A673 (cell line): ENCODE results near the gene SSTR5. TPM values are rescaled to one million over a fixed set of nuclear protein-coding genes. Genes with fewer than 3 reads are reported as not detected.

Experiments used
- BruUV-seq: library from RNA; stranded (reverse); fragments of 400-500 nt; replicated peaks from 2 replicates; lab custom pipeline; 2021; lab: Mats Ljungman, UMichigan
- CTCF ChIA-PET: fragments of 300-600 bp; sonication (Branson Sonifier 250); formaldehyde crosslinking; loops from one replicate; lab custom pipeline; 2022; ENCODE audit warnings: antibody characterized with exemption; lab: Charles Lee
- POLR2A ChIA-PET: fragments of 300-600 bp; sonication (Branson Sonifier 250); formaldehyde crosslinking; loops from one replicate; lab custom pipeline; 2022; ENCODE audit warnings: antibody characterized with exemption; ENCODE audit not compliant: low non-redundant PET; lab: Charles Lee
- DNase-seq: peaks from one replicate; pipeline ENCODE4 v3.0.0-alpha.2; 2015; ENCODE audit warnings: low spot score
- H3K27ac ChIP-seq: fragments of 200-600 bp; sonication (generic); 2 replicates; pipeline ENCODE4 v1.5.1; 2016; ENCODE audit warnings: mixed run types, low read depth, mild to moderate bottlenecking, mixed read lengths, antibody characterized with exemption, low read length; ENCODE audit not compliant: poor library complexity, severe bottlenecking
- H3K27me3 ChIP-seq: fragments of 200-600 bp; sonication (generic); replicated peaks from 2 replicates; pipeline ENCODE4 v1.6.1; 2017; ENCODE audit warnings: mixed run types, low read depth, mild to moderate bottlenecking, mixed read lengths, antibody characterized with exemption, low read length; ENCODE audit not compliant: insufficient read depth, poor library complexity
- H3K36me3 ChIP-seq: fragments of 200-600 bp; sonication (generic); 2 replicates; pipeline ENCODE4 v1.6.1; 2016; ENCODE audit warnings: mixed run types, mild to moderate bottlenecking, mixed read lengths, antibody characterized with exemption, low read length; ENCODE audit not compliant: insufficient read depth, poor library complexity, severe bottlenecking
- H3K4me1 ChIP-seq: fragments of 200-600 bp; sonication (generic); 2 replicates; pipeline ENCODE4 v1.6.1; 2017; ENCODE audit warnings: mixed run types, mild to moderate bottlenecking, mixed read lengths, antibody characterized with exemption, low read length; ENCODE audit not compliant: insufficient read depth, poor library complexity, severe bottlenecking
- H3K4me3 ChIP-seq: fragments of 200-600 bp; sonication (generic); 2 replicates; pipeline ENCODE4 v1.5.1; 2016; ENCODE audit warnings: low read depth, mixed run types, mild to moderate bottlenecking, mixed read lengths, low read length; ENCODE audit not compliant: poor library complexity, severe bottlenecking
- H3K9me3 ChIP-seq: fragments of 200-600 bp; sonication (generic); 2 replicates; pipeline ENCODE4 v1.6.1; 2016; ENCODE audit warnings: mixed run types, low read depth, mild to moderate bottlenecking, mixed read lengths, antibody characterized with exemption, low read length; ENCODE audit not compliant: poor library complexity, severe bottlenecking
- CTCF ChIP-seq: fragments of 300-800, 200-600 bp; sonication (generic); conservative IDR thresholded peaks from 2 replicates; pipeline ENCODE4 v1.5.1; 2017; ENCODE audit warnings: low read depth, mild to moderate bottlenecking, antibody characterized with exemption, low read length, moderate library complexity, mixed read lengths
- EZH2 ChIP-seq: fragments of 200-600 bp; sonication (generic); IDR thresholded peaks from 2 replicates; pipeline ENCODE4 v1.6.1; 2017; ENCODE audit warnings: borderline replicate concordance, low read depth, mild to moderate bottlenecking, mixed read lengths, antibody characterized with exemption, low read length; ENCODE audit not compliant: poor library complexity, severe bottlenecking
- intact Hi-C: fragments of 100-400 bp; cut with micrococcal nuclease; formaldehyde crosslinking; loops from one replicate; pipeline ENCODE4 v1.10.0; 2022; ENCODE audit not compliant: unreplicated experiment
- total RNA-seq: library from RNA; stranded (reverse); gene quantifications from 2 replicates; pipeline ENCODE4 v1.2.3, GENCODE V29; 2021

Gene SSTR5
- total RNA-seq, 1 experiment from 2014 or later, result not detected

- Histone ChIP-seq H3K27me3 (no peaks in the 10 kb centered on the region), H3K36me3 (no peaks in the 10 kb centered on the region), H3K27ac (peak overlapping the region; percentile 37), H3K4me3 (no peak overlapping the region), H3K9me3 (no peaks in the 10 kb centered on the region), H3K4me1 (peaks cover 10% of the 10 kb centered on the region)
- TF ChIP-seq CTCF, result no peak
- no peak for TF ChIP-seq EZH2
- intact Hi-C loops, result no loop called here
- ChIA-PET POLR2A (no interaction called here), CTCF (no interaction called here)
- no TSS peak for BruUV-seq
- no peak for DNase-seq
Measured at GRCh38 chr16:1049113-1049975, 23.2 kb upstream of the SSTR5 start.

GRCh38 chr16:1049976-1050247 is 22.6 kb upstream of the SSTR5 start:
- ChIA-PET POLR2A (no interaction called here), CTCF (no interaction called here)
- DNase-seq, result no peak
- Histone ChIP-seq H3K27me3 (no peaks in the 10 kb centered on the region), H3K4me3 (no peak overlapping the region), H3K4me1 (peaks cover 10% of the 10 kb centered on the region), H3K9me3 (no peaks in the 10 kb centered on the region), H3K27ac (no peak overlapping the region), H3K36me3 (no peaks in the 10 kb centered on the region)
- TF ChIP-seq CTCF (no peak), EZH2 (no peak)
- BruUV-seq, result no TSS peak
- intact Hi-C loops, result loop anchor here (10.0 kb wide), 1 partner anchor 335 kb away; the partner anchor contains the start of gene METRN

GRCh38 chr16:1050516-1050915 is 22.0 kb upstream of the SSTR5 start:
- Histone ChIP-seq H3K4me1 (peaks cover 10% of the 10 kb centered on the region), H3K36me3 (no peaks in the 10 kb centered on the region), H3K4me3 (no peak overlapping the region), H3K9me3 (no peaks in the 10 kb centered on the region), H3K27ac (no peak overlapping the region), H3K27me3 (no peaks in the 10 kb centered on the region)
- BruUV-seq, result no TSS peak
- ChIA-PET CTCF (interaction anchor here (0.6 kb wide), 1 partner anchor 87 kb away, joined by 11 read pairs; no protein-coding TSS in a partner anchor), POLR2A (no interaction called here)
- TF ChIP-seq CTCF (no peak), EZH2 (no peak)
- no peak for DNase-seq
- intact Hi-C loops, result loop anchor here (10.0 kb wide), 1 partner anchor 336 kb away; the partner anchor contains the start of gene METRN
